Measurements from ENCODE around the gene PRRC1. TPM values are rescaled to one million over a fixed set of nuclear protein-coding genes. Genes with fewer than 3 reads are reported as not detected.

PRRC1 gene
- total RNA-seq, 6 donors from 2014 or later = 30.1 to 61.8 (median 45.5) TPM

GRCh38 chr5:127508644-127509373 is 8.6 kb upstream of the PRRC1 start:
- TF ChIP-seq POLR2A (IDR thresholded peaks at IDR 0.05) = no peak
- Histone ChIP-seq H3K4me1 (no peaks in the 10 kb centered on the region), H3K9me3 (no peaks in the 10 kb centered on the region), H3K4me3 (no peak overlapping the region), H3K27me3 (no peaks in the 10 kb centered on the region), H3K27ac (no peak overlapping the region), H3K36me3 (no peaks in the 10 kb centered on the region)
- WGBS, 2 donors = 78 to 82% methylated on average over 2 of the region's 2 CpGs
- DNase-seq = no peak
- no peak for ATAC-seq (ENCODE audit: low FRiP score in 2 of 2)

GRCh38 chr5:127513408-127513970 is 4.0 kb upstream of the PRRC1 start:
- Histone ChIP-seq H3K27me3 (no peaks in the 10 kb centered on the region), H3K4me3 (no peak overlapping the region), H3K27ac (no peak overlapping the region), H3K4me1 (peaks cover 2 to 5% (median 3%) of the 10 kb centered on the region in 4 donors), H3K36me3 (no peaks in the 10 kb centered on the region), H3K9me3 (no peaks in the 10 kb centered on the region)
- no peak for ATAC-seq (ENCODE audit: low FRiP score in 2 of 2)
- DNase-seq = no peak
- TF ChIP-seq POLR2A (IDR thresholded peaks at IDR 0.05) (no peak), CTCF (IDR thresholded peaks at IDR 0.05) (no peak)
- WGBS, 2 donors = 35 to 43% methylated on average over 3 of the region's 3 CpGs

GRCh38 chr5:127514816-127515215 is 2.6 kb upstream of the PRRC1 start:
- ATAC-seq (ENCODE audit: low FRiP score in 2 of 2) (no peak), DNase-seq (no peak)
- Histone ChIP-seq H3K4me3 (no peak overlapping the region), H3K9me3 (no peaks in the 10 kb centered on the region), H3K27me3 (no peaks in the 10 kb centered on the region), H3K27ac (no peak overlapping the region), H3K4me1 (peaks cover 10 to 18% (median 12%) of the 10 kb centered on the region in 4 donors), H3K36me3 (no peaks in the 10 kb centered on the region)
- WGBS, 2 donors = 91 to 97% methylated on average over 1 of the region's 1 CpG
- no peak for TF ChIP-seq EP300 (IDR thresholded peaks at IDR 0.05)
- TF ChIP-seq POLR2A (IDR thresholded peaks at IDR 0.05) = no peak
- TF ChIP-seq POLR2AphosphoS5 (IDR thresholded peaks at IDR 0.05) = no peak
- no peak for TF ChIP-seq CTCF (IDR thresholded peaks at IDR 0.05)

- Histone ChIP-seq H3K4me3 (no peak overlapping the region), H3K36me3 (no peaks in the 10 kb centered on the region), H3K27me3 (no peaks in the 10 kb centered on the region), H3K9me3 (no peaks in the 10 kb centered on the region), H3K27ac (no peak overlapping the region), H3K4me1 (peaks cover 10 to 23% (median 14%) of the 10 kb centered on the region in 4 donors)
- TF ChIP-seq POLR2AphosphoS5 (IDR thresholded peaks at IDR 0.05) (no peak), EP300 (IDR thresholded peaks at IDR 0.05) (no peak), POLR2A (IDR thresholded peaks at IDR 0.05) (no peak), CTCF (IDR thresholded peaks at IDR 0.05) (no peak)
- no peak for DNase-seq
- WGBS, 2 donors = 86 to 89% methylated on average over 10 of the region's 10 CpGs
- no peak for ATAC-seq (ENCODE audit: low FRiP score in 2 of 2)
Observed at GRCh38 chr5:127515693-127516440, 1.6 kb upstream of the PRRC1 start.

GRCh38 chr5:127517110-127517479 is 345 bp upstream of the PRRC1 start:
- Histone ChIP-seq H3K27me3 (no peaks in the 10 kb centered on the region), H3K4me3 (peak overlapping the region in 3 of 4 donors; percentile 91 to 99 (median 94)), H3K36me3 (peaks cover 0 to 4% (median 0%) of the 10 kb centered on the region in 4 donors), H3K4me1 (peaks cover 10 to 23% (median 14%) of the 10 kb centered on the region in 4 donors), H3K9me3 (peaks cover 0 to 7% (median 0%) of the 10 kb centered on the region in 4 donors), H3K27ac (peak overlapping the region in 1 of 4 donors; percentile 88)
- ATAC-seq (ENCODE audit: low FRiP score in 2 of 2) (peak; percentile 7 to 48), DNase-seq (no peak)
- 15% methylated on average over 7 to 9 of the region's 9 CpGs for WGBS, 2 donors
- no peak for TF ChIP-seq EP300 (IDR thresholded peaks at IDR 0.05)
- no peak for TF ChIP-seq CTCF (IDR thresholded peaks at IDR 0.05)
- TF ChIP-seq POLR2AphosphoS5 (IDR thresholded peaks at IDR 0.05) = no peak
- TF ChIP-seq POLR2A (IDR thresholded peaks at IDR 0.05) = no peak
